BE2C (cell line): ENCODE data around the gene ANKRD30A.
"Not testable (repeated sequence)": the region's sequence is repeated elsewhere in the genome, so short reads cannot be mapped to it uniquely, and the experiment has no call there.

Experiments
- DNase-seq: peaks from one replicate; pipeline ENCODE4 v3.0.0-alpha.2; 2020
- H3K27me3 ChIP-seq: fragments of 250-450 bp; sonication (Bioruptor Pico); 2 replicates; pipeline ENCODE4 v1.5.1; 2020; ENCODE audit warnings: mild to moderate bottlenecking
- H3K36me3 ChIP-seq: fragments of 250-450 bp; sonication (Bioruptor Pico); 2 replicates; pipeline ENCODE4 v1.5.1; 2020; ENCODE audit warnings: mild to moderate bottlenecking
- H3K4me1 ChIP-seq: fragments of 250-450 bp; sonication (Bioruptor Pico); 2 replicates; pipeline ENCODE4 v1.5.1; 2020
- H3K4me3 ChIP-seq: 2 replicates; pipeline ENCODE4 v1.5.1; 2011; ENCODE audit warnings: low read depth, low read length
- H3K9me3 ChIP-seq: fragments of 250-450 bp; sonication (Bioruptor Pico); 2 replicates; pipeline ENCODE4 v1.5.1; 2020
- CTCF ChIP-seq: IDR thresholded peaks from 2 replicates; pipeline ENCODE4 v1.5.1; 2012; ENCODE audit warnings: mild to moderate bottlenecking, low read depth, low read length

ANKRD30A gene

GRCh38 chr10:37124532-37124931, 866 bp upstream of the ANKRD30A start:
- no peak for DNase-seq
- Histone ChIP-seq H3K4me1 (no peaks in the 10 kb centered on the region), H3K36me3 (no peaks in the 10 kb centered on the region), H3K27me3 (no peaks in the 10 kb centered on the region), H3K4me3 (no peak overlapping the region), H3K9me3 (no peaks in the 10 kb centered on the region)
- no peak for TF ChIP-seq CTCF

GRCh38 chr10:37125921-37126320, 523 bp downstream of the ANKRD30A start:
- DNase-seq, result no peak
- Histone ChIP-seq H3K27me3 (no peaks in the 10 kb centered on the region), H3K9me3 (no peaks in the 10 kb centered on the region), H3K4me1 (no peaks in the 10 kb centered on the region), H3K36me3 (no peaks in the 10 kb centered on the region), H3K4me3 (no peak overlapping the region)
- TF ChIP-seq CTCF, result no peak

- Histone ChIP-seq H3K9me3 (no peaks in the 10 kb centered on the region), H3K4me3 (no peak overlapping the region), H3K4me1 (no peaks in the 10 kb centered on the region), H3K36me3 (no peaks in the 10 kb centered on the region), H3K27me3 (no peaks in the 10 kb centered on the region)
- DNase-seq, result no peak
- TF ChIP-seq CTCF, result no peak
Observed at GRCh38 chr10:37146443-37146842, 21.0 kb downstream of the ANKRD30A start.

GRCh38 chr10:37162430-37162829, 37.0 kb downstream of the ANKRD30A start:
- H3K4me1 ChIP-seq, H3K9me3 ChIP-seq, H3K36me3 ChIP-seq, H3K27me3 ChIP-seq, DNase-seq, H3K4me3 ChIP-seq: not testable (repeated sequence)

- H3K4me1 ChIP-seq, H3K27me3 ChIP-seq, DNase-seq, H3K9me3 ChIP-seq, H3K36me3 ChIP-seq, H3K4me3 ChIP-seq: not testable (repeated sequence)
Observed at GRCh38 chr10:37171945-37172344, 46.5 kb downstream of the ANKRD30A start.

- H3K36me3 ChIP-seq, DNase-seq, H3K9me3 ChIP-seq, H3K27me3 ChIP-seq, H3K4me1 ChIP-seq, H3K4me3 ChIP-seq: not testable (repeated sequence)
Observed at GRCh38 chr10:37178296-37178695, 52.9 kb downstream of the ANKRD30A start.

- not testable (repeated sequence) for H3K27me3 ChIP-seq, H3K36me3 ChIP-seq, H3K4me3 ChIP-seq, H3K9me3 ChIP-seq, DNase-seq, H3K4me1 ChIP-seq
Observed at GRCh38 chr10:37182719-37183118, 57.3 kb downstream of the ANKRD30A start.

- Histone ChIP-seq H3K36me3 (no peaks in the 10 kb centered on the region), H3K4me1 (no peaks in the 10 kb centered on the region), H3K4me3 (no peak overlapping the region), H3K9me3 (no peaks in the 10 kb centered on the region), H3K27me3 (no peaks in the 10 kb centered on the region)
- no peak for DNase-seq
- no peak for TF ChIP-seq CTCF
Observed at GRCh38 chr10:37206132-37206531, 80.7 kb downstream of the ANKRD30A start.
